Measurements from ENCODE around the gene C1orf21.

C1orf21 gene

DNA sequence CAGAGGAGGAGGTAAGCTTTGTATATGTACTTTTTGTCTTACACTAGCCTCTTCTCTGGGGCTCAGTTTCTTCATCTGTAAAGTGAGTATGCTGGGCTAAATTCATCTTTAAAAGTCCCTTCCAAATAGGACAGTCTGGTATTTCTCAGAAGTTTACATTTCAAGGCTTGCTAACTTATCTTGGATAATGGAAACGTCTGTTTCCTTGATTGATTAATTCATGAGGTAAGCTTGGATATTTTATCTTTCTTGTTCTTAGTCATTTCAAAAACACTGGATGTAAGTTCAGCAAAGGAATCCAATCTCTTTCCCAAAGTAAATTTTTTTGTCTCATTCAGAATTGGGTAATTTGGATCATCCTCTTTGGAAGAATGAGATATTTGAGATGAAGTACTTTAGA is 256.8 kb downstream of the C1orf21 start:
- Histone ChIP-seq H2AFZ (ENCODE audit: low read depth, low read length) (no peak overlapping the region), H3K36me3 (ENCODE audit: insufficient read depth, low read length) (no peaks in the 10 kb centered on the region), H3K9me3 (ENCODE audit: low read length) (no peaks in the 10 kb centered on the region), H3K4me3 (ENCODE audit: low read length) (no peak overlapping the region), H3K4me1 (ENCODE audit: insufficient read depth, low read length) (no peaks in the 10 kb centered on the region), H3K27me3 (ENCODE audit: insufficient read depth, low read length) (no peaks in the 10 kb centered on the region)

GRCh38 chr1:184644771-184645170 is 257.9 kb downstream of the C1orf21 start:
- Histone ChIP-seq H3K27me3 (ENCODE audit: insufficient read depth, low read length) (no peaks in the 10 kb centered on the region), H3K36me3 (ENCODE audit: insufficient read depth, low read length) (no peaks in the 10 kb centered on the region), H3K9me3 (ENCODE audit: low read length) (no peaks in the 10 kb centered on the region), H2AFZ (ENCODE audit: low read depth, low read length) (no peak overlapping the region), H3K4me3 (ENCODE audit: low read length) (no peak overlapping the region), H3K4me1 (ENCODE audit: insufficient read depth, low read length) (no peaks in the 10 kb centered on the region)

- peaks cover under 1% of the 10 kb centered on the region for H3K9me3 ChIP-seq (ENCODE audit: low read length)
These were observed 259.4 kb downstream of the C1orf21 start for GRCh38 chr1:184646178-184646701.

DNA sequence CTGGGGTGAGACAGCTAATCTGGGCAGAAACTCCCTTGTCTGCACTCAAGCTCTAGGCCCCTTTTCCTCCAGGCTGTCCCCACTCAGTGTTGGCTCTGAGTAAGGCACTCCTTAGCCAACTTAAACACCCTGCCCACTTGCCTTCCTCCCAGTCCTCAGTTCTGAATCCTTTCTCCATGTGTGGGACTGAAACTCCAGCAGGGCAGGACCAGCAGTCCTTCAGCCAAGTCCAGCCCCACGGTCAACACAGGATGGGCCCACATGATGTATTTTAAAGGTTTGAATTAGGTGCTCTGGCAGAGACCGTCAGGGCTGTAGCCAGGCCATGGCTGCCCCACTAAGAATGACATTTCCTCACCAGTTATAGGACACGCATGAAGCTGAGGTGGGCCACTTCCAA is 260.0 kb downstream of the C1orf21 start:
- Histone ChIP-seq H2AFZ (ENCODE audit: low read depth, low read length) (no peak overlapping the region), H3K4me3 (ENCODE audit: low read length) (no peak overlapping the region), H3K27me3 (ENCODE audit: insufficient read depth, low read length) (no peaks in the 10 kb centered on the region), H3K9me3 (ENCODE audit: low read length) (peaks cover 4% of the 10 kb centered on the region), H3K4me1 (ENCODE audit: insufficient read depth, low read length) (no peaks in the 10 kb centered on the region), H3K36me3 (ENCODE audit: insufficient read depth, low read length) (no peaks in the 10 kb centered on the region)

More at GRCh38 chr1:184646178-184646701, 259.4 kb downstream of the C1orf21 start:
- Histone ChIP-seq H3K4me1 (ENCODE audit: insufficient read depth, low read length) (no peaks in the 10 kb centered on the region), H2AFZ (ENCODE audit: low read depth, low read length) (no peak overlapping the region), H3K36me3 (ENCODE audit: insufficient read depth, low read length) (no peaks in the 10 kb centered on the region), H3K4me3 (ENCODE audit: low read length) (no peak overlapping the region), H3K27me3 (ENCODE audit: insufficient read depth, low read length) (no peaks in the 10 kb centered on the region)

GRCh38 chr1:184647471-184647870 is 260.6 kb downstream of the C1orf21 start:
- no peak overlapping the region for H2AFZ ChIP-seq (ENCODE audit: low read depth, low read length)
- H3K9me3 ChIP-seq (ENCODE audit: low read length), result peaks cover 4% of the 10 kb centered on the region
- no peaks in the 10 kb centered on the region for H3K36me3 ChIP-seq (ENCODE audit: insufficient read depth, low read length)
- H3K4me3 ChIP-seq (ENCODE audit: low read length), result no peak overlapping the region
- H3K4me1 ChIP-seq (ENCODE audit: insufficient read depth, low read length), result no peaks in the 10 kb centered on the region
- no peaks in the 10 kb centered on the region for H3K27me3 ChIP-seq (ENCODE audit: insufficient read depth, low read length)

DNA sequence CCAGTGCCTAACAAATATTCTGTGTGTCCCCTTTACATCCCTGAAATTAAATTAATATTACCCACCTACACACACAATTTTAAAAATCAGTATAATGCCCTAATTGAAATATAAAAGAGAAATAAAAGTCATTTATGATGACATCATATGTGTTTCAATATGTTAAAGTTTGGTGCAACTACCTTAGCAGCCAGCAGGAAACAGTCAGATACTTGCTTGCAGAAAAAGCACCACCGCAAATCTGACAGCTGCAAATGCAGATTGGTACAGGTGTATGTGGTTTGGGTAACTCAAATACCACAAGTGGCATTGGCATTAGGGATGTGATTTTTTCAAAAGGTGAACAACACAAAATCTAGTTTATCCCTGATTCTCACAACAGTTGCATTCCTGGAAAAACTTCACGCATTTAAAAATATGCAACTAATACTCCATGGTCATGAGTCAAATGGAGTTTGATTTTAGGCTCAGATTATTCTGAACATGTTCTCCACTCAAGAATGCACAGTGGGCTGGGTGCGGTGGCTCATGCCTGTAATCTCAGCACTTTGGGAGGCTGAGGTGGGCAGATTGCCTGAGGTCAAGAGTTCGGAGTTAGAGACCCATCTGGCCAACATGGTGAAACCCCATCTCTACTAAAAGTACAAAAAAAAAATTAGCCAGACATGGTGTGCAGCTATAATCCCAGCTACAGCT is 261.5 kb downstream of the C1orf21 start:
- no peaks in the 10 kb centered on the region for H3K4me1 ChIP-seq (ENCODE audit: insufficient read depth, low read length)
- H2AFZ ChIP-seq (ENCODE audit: low read depth, low read length), result no peak overlapping the region
- no peaks in the 10 kb centered on the region for H3K27me3 ChIP-seq (ENCODE audit: insufficient read depth, low read length)
- no peaks in the 10 kb centered on the region for H3K36me3 ChIP-seq (ENCODE audit: insufficient read depth, low read length)
- no peak overlapping the region for H3K4me3 ChIP-seq (ENCODE audit: low read length)
- peaks cover 4% of the 10 kb centered on the region for H3K9me3 ChIP-seq (ENCODE audit: low read length)

GRCh38 chr1:184648856-184649201 is 262.0 kb downstream of the C1orf21 start:
- Histone ChIP-seq H3K36me3 (ENCODE audit: insufficient read depth, low read length) (no peaks in the 10 kb centered on the region), H2AFZ (ENCODE audit: low read depth, low read length) (no peak overlapping the region), H3K9me3 (ENCODE audit: low read length) (peaks cover 4% of the 10 kb centered on the region), H3K4me1 (ENCODE audit: insufficient read depth, low read length) (no peaks in the 10 kb centered on the region), H3K4me3 (ENCODE audit: low read length) (no peak overlapping the region), H3K27me3 (ENCODE audit: insufficient read depth, low read length) (no peaks in the 10 kb centered on the region)

GRCh38 chr1:184649451-184649888 is 262.6 kb downstream of the C1orf21 start:
- no peak overlapping the region for H2AFZ ChIP-seq (ENCODE audit: low read depth, low read length)
- no peaks in the 10 kb centered on the region for H3K4me1 ChIP-seq (ENCODE audit: insufficient read depth, low read length)
- no peaks in the 10 kb centered on the region for H3K36me3 ChIP-seq (ENCODE audit: insufficient read depth, low read length)
- no peaks in the 10 kb centered on the region for H3K27me3 ChIP-seq (ENCODE audit: insufficient read depth, low read length)
- H3K4me3 ChIP-seq (ENCODE audit: low read length), result no peak overlapping the region
- H3K9me3 ChIP-seq (ENCODE audit: low read length), result peaks cover 4% of the 10 kb centered on the region

DNA sequence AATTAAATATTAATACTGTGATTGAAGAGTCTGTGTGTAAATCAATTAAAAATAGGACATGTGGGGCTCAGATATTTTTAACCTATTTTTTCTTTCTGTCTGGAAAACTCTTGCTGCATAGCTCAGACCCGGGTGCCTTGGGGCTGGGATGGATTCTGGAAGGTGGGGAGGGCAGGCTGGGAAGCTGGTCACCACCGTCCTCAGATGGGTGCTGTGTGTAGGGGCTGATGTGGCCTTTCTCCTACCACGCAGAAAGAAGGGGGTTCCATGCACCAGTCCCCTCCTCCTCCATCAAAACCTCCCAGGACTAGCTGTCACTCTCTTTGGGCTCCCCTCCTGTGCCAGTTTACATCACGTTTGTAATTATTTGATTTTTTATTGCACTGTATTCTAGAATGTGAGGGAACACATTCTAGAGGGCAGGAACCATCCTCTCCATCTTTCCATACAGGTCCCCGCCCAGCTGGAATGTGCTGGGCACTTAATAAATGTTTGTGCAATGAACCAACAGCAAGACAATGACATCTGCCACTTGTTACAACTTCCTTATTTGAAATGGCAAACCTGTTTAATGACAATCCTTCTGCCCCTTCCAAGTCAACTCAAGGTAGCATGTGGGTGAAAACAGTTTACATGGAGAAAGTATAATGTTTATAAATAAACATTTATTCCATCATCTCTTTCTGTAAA is 263.5 kb downstream of the C1orf21 start:
- Histone ChIP-seq H3K4me3 (ENCODE audit: low read length) (no peak overlapping the region), H3K27me3 (ENCODE audit: insufficient read depth, low read length) (no peaks in the 10 kb centered on the region), H3K36me3 (ENCODE audit: insufficient read depth, low read length) (no peaks in the 10 kb centered on the region), H3K9me3 (ENCODE audit: low read length) (peaks cover 4% of the 10 kb centered on the region), H2AFZ (ENCODE audit: low read depth, low read length) (no peak overlapping the region), H3K4me1 (ENCODE audit: insufficient read depth, low read length) (peaks cover 7% of the 10 kb centered on the region)

DNA sequence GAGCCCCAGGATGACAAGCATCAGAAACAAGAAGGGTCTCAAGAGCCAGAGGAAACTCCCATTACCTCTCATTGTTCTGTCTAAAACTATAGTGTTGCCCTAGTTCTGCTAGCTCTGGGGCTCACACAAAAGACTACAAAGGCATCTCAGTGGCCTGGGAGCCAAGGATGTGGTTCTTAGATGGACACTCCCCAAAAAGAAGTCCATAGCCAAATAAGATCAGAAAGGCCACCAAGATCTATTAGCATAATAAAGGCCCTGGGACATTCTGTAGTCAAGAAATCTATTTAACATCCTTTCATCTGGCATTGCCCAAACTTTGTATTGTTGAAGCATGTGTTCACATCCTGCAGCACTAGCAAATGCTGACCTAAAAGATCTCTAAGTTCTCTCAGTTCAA is 268.4 kb downstream of the C1orf21 start:
- H3K9me3 ChIP-seq (ENCODE audit: low read length), result peaks cover 4% of the 10 kb centered on the region
- H3K36me3 ChIP-seq (ENCODE audit: insufficient read depth, low read length), result no peaks in the 10 kb centered on the region
- H3K27me3 ChIP-seq (ENCODE audit: insufficient read depth, low read length), result no peaks in the 10 kb centered on the region
- H3K4me3 ChIP-seq (ENCODE audit: low read length), result no peak overlapping the region
- peaks cover 9% of the 10 kb centered on the region for H3K4me1 ChIP-seq (ENCODE audit: insufficient read depth, low read length)
- H2AFZ ChIP-seq (ENCODE audit: low read depth, low read length), result no peak overlapping the region

GRCh38 chr1:184656221-184656620 is 269.4 kb downstream of the C1orf21 start:
- no peak overlapping the region for H2AFZ ChIP-seq (ENCODE audit: low read depth, low read length)
- no peak overlapping the region for H3K4me3 ChIP-seq (ENCODE audit: low read length)

GRCh38 chr1:184658055-184658454 is 271.2 kb downstream of the C1orf21 start:
- Histone ChIP-seq H3K4me3 (ENCODE audit: low read length) (no peak overlapping the region), H3K4me1 (ENCODE audit: insufficient read depth, low read length) (peaks cover 9% of the 10 kb centered on the region)

More at GRCh38 chr1:184656221-184656620, 269.4 kb downstream of the C1orf21 start:
- Histone ChIP-seq H3K9me3 (ENCODE audit: low read length) (peaks cover 4% of the 10 kb centered on the region), H3K36me3 (ENCODE audit: insufficient read depth, low read length) (no peaks in the 10 kb centered on the region), H3K27me3 (ENCODE audit: insufficient read depth, low read length) (peaks cover 1% of the 10 kb centered on the region), H3K4me1 (ENCODE audit: insufficient read depth, low read length) (peaks cover 9% of the 10 kb centered on the region)

DNA sequence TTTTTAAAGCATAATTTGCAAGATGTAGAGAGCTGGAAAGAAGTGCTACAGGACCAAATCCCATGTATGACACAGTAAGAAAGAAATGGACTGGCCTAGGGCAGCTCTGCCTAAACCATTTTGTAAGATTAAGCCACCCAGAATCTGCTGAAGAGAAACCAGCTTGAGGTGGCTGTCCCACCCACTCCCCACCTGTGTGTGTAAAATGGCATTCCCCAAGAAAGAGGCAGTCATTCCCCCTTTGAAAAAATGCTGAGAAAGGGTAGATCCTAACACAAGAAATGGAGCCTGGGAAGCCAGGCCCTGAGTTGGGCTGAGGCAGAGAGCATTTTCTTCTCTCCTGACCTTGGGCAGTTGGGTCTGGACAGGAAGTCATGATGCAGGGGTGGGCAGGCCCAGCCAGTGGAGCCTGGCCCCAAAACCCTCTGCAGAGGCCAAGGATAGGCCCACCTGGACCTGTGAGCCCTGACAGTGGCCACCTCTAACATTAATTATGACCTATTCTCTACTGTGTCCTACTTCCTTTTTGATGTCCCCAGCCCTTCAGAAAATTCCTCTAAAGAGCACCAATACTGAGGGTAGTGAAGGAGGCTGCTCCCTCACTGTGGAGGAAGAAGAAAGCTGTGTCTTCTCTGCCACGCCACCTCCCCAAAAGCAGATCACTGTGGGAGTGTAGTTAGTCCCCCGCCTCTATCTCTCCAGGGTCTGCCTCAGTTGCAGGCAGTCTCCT is 273.8 kb downstream of the C1orf21 start:
- H3K9me3 ChIP-seq (ENCODE audit: low read length), result no peaks in the 10 kb centered on the region
- peaks cover 6% of the 10 kb centered on the region for H3K27me3 ChIP-seq (ENCODE audit: insufficient read depth, low read length)
- H3K4me1 ChIP-seq (ENCODE audit: insufficient read depth, low read length), result peaks cover 3% of the 10 kb centered on the region
- H3K36me3 ChIP-seq (ENCODE audit: insufficient read depth, low read length), result no peaks in the 10 kb centered on the region
- H3K4me3 ChIP-seq (ENCODE audit: low read length), result no peak overlapping the region
- H2AFZ ChIP-seq (ENCODE audit: low read depth, low read length), result no peak overlapping the region

More at GRCh38 chr1:184658055-184658454, 271.2 kb downstream of the C1orf21 start:
- Histone ChIP-seq H3K27me3 (ENCODE audit: insufficient read depth, low read length) (peaks cover 5% of the 10 kb centered on the region), H3K36me3 (ENCODE audit: insufficient read depth, low read length) (no peaks in the 10 kb centered on the region), H2AFZ (ENCODE audit: low read depth, low read length) (no peak overlapping the region), H3K9me3 (ENCODE audit: low read length) (no peaks in the 10 kb centered on the region)
